GM18499 (cell line): ENCODE measurements around the gene MEAK7.

Experiments
- ATAC-seq: cut with Tn5 transposase; IDR thresholded peaks from one replicate; pipeline ENCODE4 v1.9.1; 2021; ENCODE audit warnings: moderate number of reproducible peaks; ENCODE audit not compliant: insufficient read depth, unreplicated experiment

The MEAK7 gene

GRCh38 chr16:84476401-84476800 is 28.1 kb downstream of the MEAK7 start:
- ATAC-seq: no peak

- ATAC-seq: no peak
Measured at GRCh38 chr16:84475643-84476240, 28.7 kb downstream of the MEAK7 start.

GRCh38 chr16:84471966-84472365 is 32.5 kb downstream of the MEAK7 start:
- no peak for ATAC-seq

GRCh38 chr16:84471316-84471715 is 33.1 kb downstream of the MEAK7 start:
- no peak for ATAC-seq

GRCh38 chr16:84467709-84468108 is 36.8 kb downstream of the MEAK7 start:
- no peak for ATAC-seq

- no peak for ATAC-seq
Measured at GRCh38 chr16:84467256-84467655, 37.2 kb downstream of the MEAK7 start.

- ATAC-seq: no peak
Measured at GRCh38 chr16:84466692-84467091, 37.8 kb downstream of the MEAK7 start.

- no peak for ATAC-seq
Measured at GRCh38 chr16:84465154-84465553, 39.3 kb downstream of the MEAK7 start.

GRCh38 chr16:84464116-84464515 is 40.3 kb downstream of the MEAK7 start:
- ATAC-seq: no peak

GRCh38 chr16:84463221-84463620 is 41.2 kb downstream of the MEAK7 start:
- no peak for ATAC-seq

- ATAC-seq: no peak
Measured at GRCh38 chr16:84462296-84463210, 41.9 kb downstream of the MEAK7 start.

- ATAC-seq: no peak
Measured at GRCh38 chr16:84461413-84462295, 42.8 kb downstream of the MEAK7 start.

- ATAC-seq: no peak
Measured at GRCh38 chr16:84461029-84461412, 43.4 kb downstream of the MEAK7 start.

- no peak for ATAC-seq
Measured at GRCh38 chr16:84460406-84461028, 43.9 kb downstream of the MEAK7 start.

- ATAC-seq: no peak
Measured at GRCh38 chr16:84459941-84460405, 44.5 kb downstream of the MEAK7 start.

GRCh38 chr16:84459533-84459894 is 44.9 kb downstream of the MEAK7 start:
- no peak for ATAC-seq

GRCh38 chr16:84458606-84459532 is 45.6 kb downstream of the MEAK7 start:
- no peak for ATAC-seq

GRCh38 chr16:84455031-84455430 is 49.4 kb downstream of the MEAK7 start:
- no peak for ATAC-seq
